SK-N-MC (cell line): ENCODE data around the gene BICDL1.

Experiments used
- DNase-seq: peaks from one replicate; pipeline ENCODE4 v3.0.0-alpha.2; 2011; ENCODE audit warnings: low read depth, low spot score
- H3K27ac ChIP-seq: fragments of 200-600 bp; sonication (generic); 2 replicates; pipeline ENCODE4 v1.5.1; 2016; ENCODE audit warnings: mixed run types
- H3K36me3 ChIP-seq: fragments of 200-600 bp; sonication (generic); 2 replicates; pipeline ENCODE4 v1.6.1; 2017; ENCODE audit warnings: antibody characterized with exemption, low read length, mixed read lengths; ENCODE audit not compliant: insufficient read depth
- H3K4me3 ChIP-seq: fragments of 200-600 bp; sonication (generic); 2 replicates; pipeline ENCODE4 v1.5.1; 2016
- H3K9ac ChIP-seq: fragments of 200-600 bp; sonication (generic); 2 replicates; pipeline ENCODE4 v1.8.0; 2017; ENCODE audit warnings: mixed run types, mixed read lengths; ENCODE audit not compliant: insufficient read length
- H3K9me3 ChIP-seq: fragments of 200-600 bp; sonication (generic); 2 replicates; pipeline ENCODE4 v1.6.1; 2017; ENCODE audit warnings: low read depth, mild to moderate bottlenecking, antibody characterized with exemption, low read length, moderate library complexity, mixed read lengths
- EZH2 ChIP-seq: fragments of 200-600 bp; sonication (generic); IDR thresholded peaks from one replicate; pipeline ENCODE4 v1.6.1; 2017; ENCODE audit warnings: antibody characterized with exemption
- FOXP2 ChIP-seq: optimal IDR thresholded peaks from 2 replicates; pipeline ENCODE3; 2011; ENCODE audit warnings: mild to moderate bottlenecking, moderate library complexity; ENCODE audit not compliant: insufficient read depth; ENCODE audit errors: extremely low read length, control extremely low read depth
- POLR2AphosphoS5 ChIP-seq: IDR thresholded peaks from 2 replicates; pipeline ENCODE4 v1.6.1; 2012; ENCODE audit warnings: mild to moderate bottlenecking, low read depth, low read length, borderline replicate concordance

Gene BICDL1, protein sequence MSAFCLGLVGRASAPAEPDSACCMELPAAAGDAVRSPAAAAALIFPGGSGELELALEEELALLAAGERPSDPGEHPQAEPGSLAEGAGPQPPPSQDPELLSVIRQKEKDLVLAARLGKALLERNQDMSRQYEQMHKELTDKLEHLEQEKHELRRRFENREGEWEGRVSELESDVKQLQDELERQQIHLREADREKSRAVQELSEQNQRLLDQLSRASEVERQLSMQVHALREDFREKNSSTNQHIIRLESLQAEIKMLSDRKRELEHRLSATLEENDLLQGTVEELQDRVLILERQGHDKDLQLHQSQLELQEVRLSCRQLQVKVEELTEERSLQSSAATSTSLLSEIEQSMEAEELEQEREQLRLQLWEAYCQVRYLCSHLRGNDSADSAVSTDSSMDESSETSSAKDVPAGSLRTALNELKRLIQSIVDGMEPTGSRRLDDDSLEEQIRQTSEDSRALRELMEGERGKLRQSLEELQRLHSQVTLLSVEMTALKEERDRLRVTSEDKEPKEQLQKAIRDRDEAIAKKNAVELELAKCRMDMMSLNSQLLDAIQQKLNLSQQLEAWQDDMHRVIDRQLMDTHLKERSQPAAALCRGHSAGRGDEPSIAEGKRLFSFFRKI

GRCh38 chr12:119988472-119989360 is at the start of gene BICDL1:
TSS of gene BICDL1 (plus strand) at chr12:119989236. CDS start at chr12:119989869, 633 bp downstream.
- peak; percentile 12 for DNase-seq
- H3K9ac ChIP-seq: no peak within 1 kb of the TSS
- no peaks in the 10 kb centered on the region for H3K9me3 ChIP-seq
- TF ChIP-seq EZH2 (no peak), FOXP2 (no peak), POLR2AphosphoS5 (no peak)
- H3K4me3 ChIP-seq: peak within 1 kb of the TSS; percentile 86
- H3K36me3 ChIP-seq: no peaks in the 10 kb centered on the region
- H3K27ac ChIP-seq: no peak within 1 kb of the TSS

- Histone ChIP-seq H3K4me3 (no peak overlapping the region), H3K9me3 (no peaks in the 10 kb centered on the region), H3K36me3 (no peaks in the 10 kb centered on the region), H3K9ac (no peak overlapping the region), H3K27ac (no peak overlapping the region)
- no peak for TF ChIP-seq FOXP2
- DNase-seq: no peak
Observed at GRCh38 chr12:119940897-119941296, 48.1 kb upstream of the BICDL1 start.

GRCh38 chr12:119942386-119942785 is 46.6 kb upstream of the BICDL1 start:
- Histone ChIP-seq H3K4me3 (no peak overlapping the region), H3K9ac (no peak overlapping the region), H3K9me3 (no peaks in the 10 kb centered on the region), H3K36me3 (no peaks in the 10 kb centered on the region), H3K27ac (no peak overlapping the region)
- DNase-seq: no peak
- no peak for TF ChIP-seq EZH2
- TF ChIP-seq POLR2AphosphoS5: no peak
- TF ChIP-seq FOXP2: no peak

DNA sequence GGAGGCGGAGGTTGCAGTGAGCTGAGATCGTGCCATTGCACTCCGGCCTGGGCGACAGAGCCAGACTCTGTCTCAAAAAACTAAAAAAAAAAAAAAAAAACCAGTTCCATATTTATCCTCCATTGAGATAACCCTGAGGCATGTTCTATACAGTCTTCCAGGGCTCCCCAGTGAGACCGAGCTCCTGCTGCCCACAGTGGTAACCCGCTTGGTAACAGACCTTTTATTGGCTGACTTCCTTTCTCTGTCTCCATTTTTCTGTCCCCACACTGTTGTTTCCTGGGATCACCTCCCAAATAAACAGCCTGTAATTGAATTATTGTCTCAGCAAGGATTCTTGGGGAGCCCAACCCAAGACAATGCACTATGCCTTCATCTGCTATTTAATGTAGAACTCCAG is 42.8 kb upstream of the BICDL1 start:
- DNase-seq: no peak
- Histone ChIP-seq H3K27ac (no peak overlapping the region), H3K4me3 (no peak overlapping the region), H3K9ac (no peak overlapping the region), H3K9me3 (no peaks in the 10 kb centered on the region), H3K36me3 (no peaks in the 10 kb centered on the region)
- TF ChIP-seq FOXP2 (no peak), EZH2 (no peak), POLR2AphosphoS5 (no peak)

DNA sequence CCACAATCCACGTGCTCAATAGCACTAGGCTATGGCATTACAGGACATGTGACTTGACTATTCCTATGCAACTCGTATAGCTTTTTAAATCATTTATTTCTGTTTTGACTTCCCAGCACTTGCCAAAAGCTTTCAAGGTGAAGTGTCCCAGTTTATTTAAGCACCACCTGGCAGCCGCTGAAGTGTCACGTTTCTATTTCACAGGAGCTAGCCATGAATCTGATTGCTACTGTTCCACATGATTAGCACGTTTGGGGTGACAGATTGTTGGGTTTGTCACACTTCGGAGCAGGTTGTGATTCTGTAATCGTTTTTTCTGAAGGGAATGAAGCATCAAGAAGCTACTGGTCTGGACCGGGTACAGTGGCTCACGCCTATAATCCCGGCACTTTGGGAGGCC is 39.9 kb upstream of the BICDL1 start:
- DNase-seq: no peak
- H3K36me3 ChIP-seq: no peaks in the 10 kb centered on the region
- H3K27ac ChIP-seq: no peak overlapping the region
- no peak overlapping the region for H3K4me3 ChIP-seq
- TF ChIP-seq POLR2AphosphoS5 (no peak), FOXP2 (no peak), EZH2 (no peak)
- H3K9me3 ChIP-seq: no peaks in the 10 kb centered on the region
- no peak overlapping the region for H3K9ac ChIP-seq

DNA sequence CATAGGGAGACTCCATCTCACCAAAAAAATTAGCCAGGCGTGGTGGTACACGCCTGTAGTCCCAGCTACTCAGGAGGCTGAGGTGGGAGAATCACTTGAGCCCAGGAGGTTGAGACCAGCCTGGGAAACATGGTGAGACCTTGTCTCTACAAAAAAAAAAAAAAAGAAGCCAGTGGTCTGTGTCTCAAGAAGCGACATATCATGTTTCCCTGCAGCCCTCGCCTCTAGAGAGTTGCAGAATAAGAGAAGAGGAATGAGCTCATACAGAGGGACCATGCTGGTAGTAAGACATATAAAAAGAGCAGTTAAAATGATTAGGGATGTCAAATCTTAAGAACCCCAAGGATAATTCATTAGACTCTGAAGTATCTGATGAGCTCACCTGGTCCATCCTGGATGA is 39.4 kb upstream of the BICDL1 start:
- H3K9me3 ChIP-seq: no peaks in the 10 kb centered on the region

DNA sequence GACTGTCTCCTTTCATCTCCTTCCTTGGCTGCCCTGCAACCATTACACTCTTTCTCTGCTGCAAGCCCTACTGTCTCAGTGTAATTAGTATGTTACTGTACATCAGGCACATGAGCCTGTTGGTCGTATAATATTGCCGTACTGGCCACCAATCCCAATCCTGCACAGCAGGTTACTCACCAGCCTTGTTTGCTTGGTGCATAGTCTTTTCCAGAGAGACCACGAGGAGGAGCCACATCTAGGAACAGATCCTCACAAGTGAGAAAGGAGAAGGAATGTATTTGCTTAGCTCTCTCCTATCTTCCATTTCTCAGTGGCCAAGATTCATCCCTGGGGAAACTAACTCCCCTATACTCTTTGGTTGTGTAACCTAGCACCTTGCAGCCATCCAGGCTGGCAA is 33.0 kb upstream of the BICDL1 start:
- TF ChIP-seq EZH2 (no peak), FOXP2 (no peak), POLR2AphosphoS5 (no peak)
- Histone ChIP-seq H3K36me3 (no peaks in the 10 kb centered on the region), H3K9ac (no peak overlapping the region), H3K27ac (no peak overlapping the region), H3K4me3 (no peak overlapping the region), H3K9me3 (no peaks in the 10 kb centered on the region)
- no peak for DNase-seq

More for the DNA sequence above, 39.4 kb upstream of the BICDL1 start:
- Histone ChIP-seq H3K27ac (no peak overlapping the region), H3K9ac (no peak overlapping the region), H3K36me3 (no peaks in the 10 kb centered on the region), H3K4me3 (no peak overlapping the region)
- DNase-seq: no peak
- TF ChIP-seq POLR2AphosphoS5: no peak
- no peak for TF ChIP-seq EZH2
- no peak for TF ChIP-seq FOXP2

DNA sequence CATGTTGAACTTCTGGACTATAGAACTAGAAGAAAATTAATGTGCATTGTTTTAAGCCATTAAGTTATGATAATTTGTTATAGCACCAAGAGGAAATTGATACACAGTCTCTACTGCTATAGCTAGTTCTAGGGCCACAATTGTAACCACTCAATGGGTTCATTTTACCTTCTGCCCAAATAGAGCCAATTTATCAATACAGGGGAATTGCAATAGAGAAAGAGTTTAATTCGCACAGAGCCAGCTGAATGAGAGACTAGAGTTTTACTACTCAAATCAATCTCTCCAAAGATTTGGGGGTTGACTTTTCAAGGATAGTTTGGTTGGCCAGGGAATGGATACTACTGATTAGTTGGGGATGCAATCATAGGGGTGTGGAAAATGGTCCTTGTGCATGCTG is 31.9 kb upstream of the BICDL1 start:
- Histone ChIP-seq H3K9me3 (no peaks in the 10 kb centered on the region), H3K27ac (no peak overlapping the region), H3K9ac (no peak overlapping the region), H3K4me3 (no peak overlapping the region), H3K36me3 (no peaks in the 10 kb centered on the region)
- no peak for DNase-seq
- TF ChIP-seq POLR2AphosphoS5 (no peak), FOXP2 (no peak), EZH2 (no peak)
